ENCODE measurements around the gene FAM168B. TPM values are rescaled to one million over a fixed set of nuclear protein-coding genes. Genes with fewer than 3 reads are reported as not detected.
A peak's percentile ranks its signal among the peaks of the same experiment; 100 is the strongest.

Gene FAM168B
- total RNA-seq, 1 experiment from 2014 or later: 81.4 TPM

GRCh38 chr2:131113566-131114227 lies 20.4 kb upstream of the FAM168B start:
- no peak overlapping the region for H2BK120ac ChIP-seq (ENCODE audit: low read depth, low read length, poor library complexity, severe bottlenecking)

More at GRCh38 chr2:131113566-131114227, 20.4 kb upstream of the FAM168B start:
- H3K9ac ChIP-seq (ENCODE audit: extremely low read depth, insufficient read length, low read length): no peak overlapping the region
- H3K27me3 ChIP-seq (ENCODE audit: insufficient read depth, low read length): no peaks in the 10 kb centered on the region
- H3K79me2 ChIP-seq (ENCODE audit: insufficient read depth, low read length): peaks cover 31% of the 10 kb centered on the region; the same call in 1 of the 2 replicates
- no peak overlapping the region for H2BK15ac ChIP-seq (ENCODE audit: low read depth, low read length)
- no peak overlapping the region for H2BK20ac ChIP-seq (ENCODE audit: low read depth, low read length, poor library complexity, severe bottlenecking)
- no peak for DNase-seq
- peaks cover 2 to 4% of the 10 kb centered on the region in 2 experiments; a peak in 1 of 5 replicates for H3K9me3 Mint-ChIP-seq
- no peak overlapping the region for H4K8ac ChIP-seq (replicated peaks; ENCODE audit: insufficient read length, low read depth, low read length)
- H3K4me2 ChIP-seq (ENCODE audit: insufficient read depth, insufficient read length, low read length): no peak overlapping the region
- H3K4ac ChIP-seq (ENCODE audit: low read depth, low read length): no peak overlapping the region
- no peaks in the 10 kb centered on the region for H4K20me1 ChIP-seq (ENCODE audit: control insufficient read depth, insufficient read depth, insufficient read length)
- H3K23me2 ChIP-seq (ENCODE audit: insufficient read length, low read depth, low read length, poor library complexity, severe bottlenecking): no peaks in the 10 kb centered on the region
- H3K9me3 ChIP-seq (ENCODE audit: control insufficient read depth, low read depth, low read length): no peaks in the 10 kb centered on the region
- H3K4me3 Mint-ChIP-seq: no peak overlapping the region
- no peak overlapping the region for H3K23ac ChIP-seq (ENCODE audit: insufficient read length, low read depth, low read length)
- H4K91ac ChIP-seq (ENCODE audit: insufficient read length, low read depth, low read length): no peak overlapping the region
- no peak overlapping the region for H3K18ac ChIP-seq (ENCODE audit: insufficient read length, low read depth, low read length)
- H2BK12ac ChIP-seq (ENCODE audit: insufficient read length, low read depth, low read length): no peak overlapping the region
- H4K5ac ChIP-seq (ENCODE audit: insufficient read length, low read depth, low read length): no peak overlapping the region
- no peak overlapping the region for H3K56ac ChIP-seq (ENCODE audit: insufficient read length, low read depth, low read length)
- H3K79me1 ChIP-seq (ENCODE audit: insufficient read depth, low read depth, low read length, poor library complexity, severe bottlenecking): peaks cover 8% of the 10 kb centered on the region
- peaks cover 5% of the 10 kb centered on the region; the same call in 1 of the 2 replicates for H3K4me1 ChIP-seq (ENCODE audit: insufficient read depth, low read length)
- peaks cover 24 to 33% (median 32%) of the 10 kb centered on the region in 3 experiments for H3K36me3 Mint-ChIP-seq (ENCODE audit: insufficient read depth in 1 of 3, low read depth in 3 of 3)
- no CpG with 5 or more reads among the region's 7 CpGs for WGBS (ENCODE audit: extremely low coverage, insufficient read length, low lambda C conversion rate)
- H3K4me1 Mint-ChIP-seq: peaks cover 42 to 50% of the 10 kb centered on the region in 2 experiments
- TF ChIP-seq CTCF (conservative IDR thresholded peaks at IDR 0.05): no peak
- no peak overlapping the region for H2BK5ac ChIP-seq (ENCODE audit: insufficient read length, low read length)
- no peak overlapping the region for H2AFZ ChIP-seq (ENCODE audit: low read length)
- H3K27me3 Mint-ChIP-seq (ENCODE audit: low read depth): no peaks in the 10 kb centered on the region
- peak overlapping the region in 1 of 3 experiments; percentile 31; a peak in 2 of 7 replicates for H3K27ac Mint-ChIP-seq
- H3K14ac ChIP-seq (ENCODE audit: insufficient read depth, low read length): no peak overlapping the region
- no peak overlapping the region for H3K27ac ChIP-seq (ENCODE audit: insufficient read length, low read depth, low read length)
- H2AK5ac ChIP-seq (ENCODE audit: insufficient read length, low read length): no peak overlapping the region
- no peak overlapping the region for H3T11ph ChIP-seq (ENCODE audit: low read length)

Measured in H9 (cell line).